ENCODE results near the gene PLXNA4.

PLXNA4 gene

GRCh38 chr7:132082394-132082793, 493.9 kb downstream of the PLXNA4 start:
- DNase-seq (ENCODE audit: low spot score), result no peak

GRCh38 chr7:132081686-132082085, 494.6 kb downstream of the PLXNA4 start:
- DNase-seq (ENCODE audit: low spot score), result no peak

GRCh38 chr7:132080967-132081668, 495.2 kb downstream of the PLXNA4 start:
- DNase-seq (ENCODE audit: low spot score), result no peak

DNA sequence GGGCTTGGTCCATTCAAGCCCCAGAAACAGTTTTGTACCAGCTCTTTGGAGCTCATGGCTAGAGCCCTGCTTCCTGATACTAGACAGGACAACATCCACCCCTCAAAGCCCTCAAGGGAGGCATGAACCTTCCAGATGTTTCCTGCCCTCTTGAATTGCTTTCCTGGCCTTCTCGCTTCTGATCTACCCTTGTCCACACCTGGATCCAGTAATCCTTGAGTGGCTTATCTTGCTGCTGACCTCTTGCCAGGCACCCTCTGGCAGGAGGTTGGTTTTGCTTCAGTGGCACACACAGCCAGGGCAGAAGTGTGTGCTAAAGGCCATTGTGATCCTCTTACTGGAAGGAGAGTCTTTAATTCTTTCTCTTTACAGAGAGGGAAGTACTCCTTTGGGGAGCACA, 495.8 kb downstream of the PLXNA4 start:
- DNase-seq (ENCODE audit: low spot score), result no peak

DNA sequence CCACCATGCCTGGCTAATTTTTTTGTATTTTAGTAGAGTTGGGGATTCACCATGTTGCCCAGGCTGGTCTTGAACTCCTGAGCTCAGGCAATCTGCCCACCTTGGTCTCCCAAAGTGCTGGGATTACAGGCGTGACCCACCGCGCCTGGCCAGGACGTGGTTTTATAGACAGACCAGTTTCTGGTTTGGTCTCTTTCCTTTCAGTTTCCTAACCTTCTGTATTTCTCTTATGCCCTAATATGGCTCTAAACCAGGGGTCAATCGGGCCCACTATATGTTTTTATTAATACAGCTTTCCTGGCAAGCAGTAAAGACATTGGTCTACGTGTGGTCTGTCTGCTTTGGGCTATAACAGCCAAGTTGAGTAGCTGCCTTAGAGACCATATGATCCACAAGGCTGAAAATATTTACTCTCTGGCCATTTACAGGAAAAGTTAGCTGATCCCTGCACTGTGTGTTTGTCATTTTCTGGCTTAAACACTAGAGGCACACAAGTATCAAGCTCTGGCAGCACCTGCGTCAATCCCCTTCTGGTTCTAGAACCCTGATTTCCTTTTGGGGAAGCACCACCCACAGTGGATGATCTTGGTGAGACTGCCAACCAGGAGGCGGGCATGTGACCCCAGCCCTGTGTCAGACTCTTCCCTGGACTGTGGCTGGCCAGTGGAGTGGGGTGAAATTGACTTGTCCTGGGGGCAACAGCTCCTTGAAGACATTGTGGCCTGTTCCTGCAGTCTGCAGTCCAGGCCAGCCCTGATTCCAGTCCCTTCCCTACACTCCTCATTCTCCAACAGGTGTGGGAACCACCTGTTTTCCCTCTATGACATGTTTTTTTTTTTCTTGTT, 497.2 kb downstream of the PLXNA4 start:
- no peak for DNase-seq (ENCODE audit: low spot score)

DNA sequence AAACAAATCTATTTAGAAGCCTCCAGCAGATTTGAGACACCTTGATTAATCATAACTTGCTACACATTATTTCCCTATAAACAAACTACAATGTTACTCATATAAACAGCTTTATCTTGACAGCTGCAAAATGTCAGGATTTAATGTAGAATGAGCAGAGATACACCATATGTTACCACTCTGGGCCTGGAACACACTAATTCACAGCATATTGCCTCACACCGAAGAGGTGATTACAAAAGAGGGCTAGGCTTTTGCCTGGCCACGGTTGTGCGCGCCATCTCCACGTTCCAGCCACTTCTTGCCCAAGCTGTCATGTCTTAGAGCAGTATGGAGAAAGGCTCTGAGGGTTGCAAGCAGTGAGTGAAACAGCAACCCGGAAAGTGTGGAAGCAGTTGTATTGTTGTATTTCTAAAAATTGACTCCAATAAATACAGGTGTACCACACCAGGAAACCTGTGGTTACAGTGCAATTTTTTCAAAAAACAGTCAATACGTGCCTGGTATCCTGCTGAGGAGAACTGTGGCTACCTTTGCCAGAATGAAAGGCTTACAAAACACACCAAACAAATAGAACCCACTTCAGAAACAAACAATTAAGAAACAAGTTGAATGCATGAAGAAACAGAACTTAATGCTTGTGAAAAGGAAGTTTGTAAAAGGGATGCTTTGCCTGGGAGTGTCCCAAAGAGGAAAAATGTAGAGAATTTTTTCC, 498.1 kb downstream of the PLXNA4 start:
- no peak for DNase-seq (ENCODE audit: low spot score)

DNA sequence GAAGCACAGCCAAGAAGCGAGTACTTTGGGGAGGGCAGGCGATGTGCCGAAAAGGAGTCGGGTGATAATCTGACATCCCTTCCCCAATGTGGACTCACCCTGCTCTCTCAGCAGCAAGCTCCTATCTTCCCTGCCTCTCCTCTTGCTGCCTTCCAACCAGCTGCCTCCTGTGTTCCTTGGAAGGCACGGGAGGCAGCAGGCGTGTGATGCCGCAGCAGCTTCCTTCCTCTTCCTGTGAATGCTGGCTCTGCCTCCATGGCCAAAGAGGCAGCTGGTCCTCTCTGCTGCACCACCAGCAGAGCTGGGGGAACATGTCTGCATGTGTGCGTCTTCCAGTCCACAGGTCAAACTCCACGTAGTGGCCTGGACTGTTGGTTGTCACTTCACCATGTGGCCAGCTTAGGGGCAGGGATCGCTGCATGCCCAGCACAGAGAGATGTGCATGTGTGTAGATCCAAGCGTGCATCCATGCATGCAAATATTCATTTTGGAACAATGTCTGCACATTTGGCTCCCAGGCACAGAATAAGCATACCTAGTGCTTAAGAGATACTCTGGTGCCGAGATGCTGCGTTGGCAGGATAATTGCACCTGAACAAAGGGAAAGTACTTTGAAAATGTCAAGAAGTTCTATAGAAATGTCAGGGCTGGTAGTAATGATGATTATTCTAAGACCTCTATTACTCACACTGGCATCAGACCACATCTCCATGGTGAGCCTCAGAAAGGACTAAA, 499.8 kb downstream of the PLXNA4 start:
- DNase-seq (ENCODE audit: low spot score), result no peak

- no peak for DNase-seq (ENCODE audit: low spot score)
Measured at GRCh38 chr7:132075515-132075914, 500.8 kb downstream of the PLXNA4 start.

DNA sequence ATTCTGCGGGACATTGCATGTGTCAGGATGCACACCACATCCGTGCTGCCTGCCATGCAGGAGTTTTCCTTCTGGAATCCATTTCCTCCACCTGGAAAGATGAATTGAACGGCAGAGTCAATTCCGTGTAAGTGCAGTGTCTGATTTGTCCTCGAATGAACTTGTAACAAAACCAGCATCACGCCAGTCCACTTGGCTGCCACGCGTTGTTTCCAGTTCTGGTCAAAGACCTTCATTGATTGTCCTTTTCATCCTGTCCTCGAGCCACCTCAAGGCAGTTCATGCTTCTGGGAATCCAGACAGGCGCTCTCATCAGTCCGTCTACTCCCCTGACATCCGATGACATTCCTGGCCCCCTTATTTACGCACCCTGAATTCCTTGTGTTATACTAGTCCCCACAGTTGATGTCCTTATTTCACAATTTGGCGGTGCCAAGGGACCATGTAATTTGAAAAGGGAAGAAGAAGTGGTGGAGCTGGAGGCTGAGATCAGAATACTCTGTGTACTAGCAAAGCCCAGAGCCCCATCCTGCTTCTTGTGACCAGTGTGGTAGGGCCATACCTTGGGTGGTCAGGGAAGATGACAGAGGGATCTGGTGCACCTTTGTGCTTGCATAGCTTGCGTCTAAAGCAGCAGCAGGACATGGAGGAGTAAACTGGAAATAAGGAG, 502.2 kb downstream of the PLXNA4 start:
- no peak for DNase-seq (ENCODE audit: low spot score)
